Ecto neural progenitor cell (in vitro differentiated cells): Measurements from ENCODE around the gene RCOR2.

ENCODE experiments used
- DNase-seq: peaks from one replicate; pipeline ENCODE4 v3.0.0-alpha.2; 2018; ENCODE audit warnings: low spot score

The RCOR2 gene

DNA sequence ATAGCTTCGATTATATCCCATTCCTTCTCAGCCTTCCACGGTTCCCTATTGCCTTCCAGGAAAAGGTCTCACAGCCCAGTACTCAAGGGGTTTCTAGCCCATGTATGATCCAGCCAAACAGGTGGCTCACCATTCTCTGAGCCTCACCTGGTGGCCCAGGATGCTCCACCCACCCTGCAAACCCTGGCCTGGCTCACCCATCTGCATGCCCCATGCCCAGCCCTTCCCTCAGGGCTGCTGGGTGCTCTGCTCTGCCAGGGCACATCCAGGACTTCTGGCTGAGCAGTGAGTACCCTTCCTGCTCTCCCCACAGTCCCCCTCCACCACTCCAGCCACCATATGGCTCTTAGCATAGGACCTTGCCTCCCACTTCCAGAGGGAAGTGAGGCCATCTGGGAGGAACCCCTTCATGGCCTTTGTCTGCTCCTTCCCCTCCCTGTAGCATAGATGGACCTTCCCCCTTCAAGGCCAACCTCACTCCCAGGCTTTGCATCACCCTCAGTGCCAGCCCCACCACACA is 5.8 kb upstream of the RCOR2 start:
- no peak for DNase-seq

DNA sequence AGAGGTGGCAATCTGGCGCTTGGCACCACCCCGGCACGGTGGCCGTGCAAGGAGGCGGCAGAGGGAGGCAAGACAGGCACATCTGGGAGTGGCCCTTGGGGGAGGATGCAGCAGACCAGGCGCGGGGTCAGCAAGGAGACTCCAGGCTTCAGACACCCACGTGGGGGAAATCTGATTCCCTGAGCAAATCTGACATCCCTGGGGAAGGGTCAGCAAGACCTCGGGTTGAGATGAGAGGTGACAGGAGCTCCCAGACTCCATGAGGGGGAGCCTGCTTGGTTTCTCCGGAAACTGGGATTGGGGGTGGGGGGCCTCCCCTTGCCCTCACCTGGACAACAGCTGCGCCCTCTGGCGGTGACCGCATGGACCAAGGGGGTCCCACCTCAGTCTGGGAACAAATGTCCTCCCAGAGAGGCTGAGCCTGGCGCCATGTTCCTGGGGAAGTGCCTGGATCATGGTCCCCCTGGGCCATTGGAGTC is 4.0 kb upstream of the RCOR2 start:
- DNase-seq = peak; percentile 77

DNA sequence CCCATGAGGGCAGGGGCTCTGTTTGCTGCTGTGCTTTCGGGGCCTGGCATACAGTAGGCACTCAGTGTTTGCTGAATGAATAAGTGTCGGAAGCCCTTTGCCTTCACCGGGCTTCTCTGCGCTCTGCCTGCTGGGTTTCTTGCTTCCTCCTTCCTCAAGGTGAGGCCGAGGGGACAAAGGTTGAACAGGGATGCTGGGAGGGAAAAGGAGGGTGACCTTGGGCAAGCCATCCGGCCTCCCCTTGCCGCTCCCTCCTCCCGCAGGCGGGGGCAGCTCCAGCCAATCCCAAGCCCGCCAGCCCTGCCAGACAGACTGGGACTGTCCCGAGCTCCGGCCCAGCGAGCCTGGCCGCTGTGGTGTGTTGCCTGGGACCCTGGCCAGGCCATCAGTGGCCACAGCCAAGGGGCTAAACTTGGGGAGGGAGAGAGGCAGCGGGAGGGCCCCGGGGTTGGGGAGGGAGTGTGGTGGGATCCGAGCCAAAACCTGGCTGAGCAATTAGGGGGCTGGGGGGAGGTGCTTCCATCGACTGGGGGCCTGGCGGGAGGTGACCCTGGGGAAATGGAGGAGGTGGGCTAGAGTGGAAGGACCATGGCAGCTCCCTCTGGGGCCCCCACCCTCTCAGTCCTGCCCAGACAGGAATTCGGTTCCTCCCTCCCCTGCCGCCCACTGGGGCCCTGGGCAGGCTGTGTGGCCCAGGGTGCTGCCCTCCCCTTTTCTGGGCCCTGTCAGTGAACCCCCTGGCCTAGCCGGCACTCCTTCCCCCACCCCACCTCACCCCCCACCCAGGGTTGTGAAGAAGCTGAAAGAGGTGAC is 3.4 kb upstream of the RCOR2 start:
- DNase-seq = peak; percentile 81

- peak; percentile 91 for DNase-seq
Measured at GRCh38 chr11:63919267-63920125, 2.5 kb upstream of the RCOR2 start.

GRCh38 chr11:63918507-63919191 is 1.7 kb upstream of the RCOR2 start:
- peak; percentile 67 for DNase-seq

DNA sequence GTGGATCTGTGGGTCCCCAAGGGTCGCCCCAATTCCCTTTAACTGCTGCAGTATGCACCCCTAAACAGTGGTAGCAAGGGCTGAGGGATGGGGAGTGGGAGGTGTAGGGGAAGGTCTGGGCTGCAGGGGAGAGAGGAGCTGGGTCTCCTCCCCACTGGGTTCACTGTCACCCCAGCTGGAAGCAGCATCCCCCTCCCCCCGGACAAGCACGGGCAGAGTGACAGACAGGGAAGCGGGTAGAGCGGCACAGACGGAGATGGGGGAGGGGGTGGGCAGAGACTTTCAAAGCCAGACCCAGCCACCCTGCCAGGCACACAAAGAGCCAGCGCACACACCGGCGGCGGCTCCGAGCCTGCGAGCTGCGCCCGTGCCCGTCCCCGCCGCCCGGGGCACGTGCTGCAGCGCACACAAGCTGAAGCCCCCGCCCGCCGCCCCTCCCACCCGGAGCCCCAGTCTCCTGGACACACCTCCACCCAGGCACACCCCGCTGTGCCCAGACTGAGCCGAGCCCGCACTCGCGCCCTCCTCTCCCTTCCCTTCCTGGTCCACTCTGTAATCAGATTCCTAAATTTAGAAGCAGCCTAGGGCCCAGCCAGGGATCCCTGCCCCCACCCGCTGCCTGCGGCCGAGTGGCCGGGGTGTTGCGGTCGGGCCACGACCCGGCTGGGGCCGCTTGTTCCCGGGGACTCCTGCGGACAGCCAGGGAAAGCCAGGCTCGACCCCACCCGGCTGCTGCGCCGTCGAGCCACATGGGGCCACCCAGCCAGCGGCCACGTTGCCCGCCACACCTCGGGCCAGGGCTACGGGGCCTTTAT is 935 bp upstream of the RCOR2 start:
- DNase-seq = peak; percentile 90

- peak; percentile 92 for DNase-seq
Measured at GRCh38 chr11:63915961-63916836, 765 bp downstream of the RCOR2 start.

GRCh38 chr11:63914896-63915691 is 1.9 kb downstream of the RCOR2 start:
- DNase-seq = no peak

DNA sequence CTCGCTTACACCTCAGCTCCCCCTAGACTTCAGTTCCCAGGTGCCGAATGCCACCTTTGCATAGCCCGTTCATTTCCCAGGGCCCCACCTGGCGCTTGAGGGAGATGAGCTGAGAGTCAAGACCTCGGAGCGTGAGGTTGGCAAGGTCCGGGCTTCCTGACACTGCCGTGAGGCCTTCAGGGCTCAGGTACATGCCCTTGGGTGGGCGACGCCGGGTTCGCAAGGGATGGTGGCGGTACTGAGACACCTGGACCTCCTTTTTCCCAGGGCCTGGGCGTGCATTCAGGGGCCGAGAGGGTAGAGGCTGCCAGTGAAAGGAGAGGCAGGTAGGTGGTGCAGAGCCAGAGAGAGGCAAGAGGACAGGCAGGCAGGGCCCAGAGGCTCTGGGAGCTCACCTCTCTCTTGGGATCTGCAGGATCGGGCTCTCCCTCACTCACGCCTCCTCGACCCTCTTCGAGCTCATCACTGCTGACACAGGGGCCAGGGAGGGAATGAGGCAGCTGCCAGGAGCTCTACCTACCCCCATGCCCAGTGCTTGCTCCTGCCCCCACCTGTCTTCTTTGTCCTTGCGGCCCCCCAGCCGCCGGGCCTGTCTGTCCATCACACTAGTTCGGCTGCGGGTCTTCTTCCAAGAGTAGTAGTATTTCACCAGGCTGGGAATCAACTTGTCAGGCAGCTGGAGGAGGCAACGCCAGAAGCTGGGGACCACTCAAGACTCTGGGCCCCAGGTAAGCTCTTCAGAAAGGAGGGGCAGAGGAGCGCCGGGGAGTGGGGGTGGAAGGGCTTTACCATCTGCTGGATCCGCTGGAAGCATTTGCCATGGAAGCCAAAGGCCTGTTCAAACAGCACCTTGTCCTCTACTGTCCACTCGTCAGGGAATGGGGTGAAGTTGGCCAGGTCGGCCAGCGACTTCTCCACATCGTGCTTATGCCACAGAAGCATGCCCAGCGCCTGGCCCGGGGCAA is 2.8 kb downstream of the RCOR2 start:
- DNase-seq = no peak

GRCh38 chr11:63912678-63913077 is 4.3 kb downstream of the RCOR2 start:
- DNase-seq = no peak

DNA sequence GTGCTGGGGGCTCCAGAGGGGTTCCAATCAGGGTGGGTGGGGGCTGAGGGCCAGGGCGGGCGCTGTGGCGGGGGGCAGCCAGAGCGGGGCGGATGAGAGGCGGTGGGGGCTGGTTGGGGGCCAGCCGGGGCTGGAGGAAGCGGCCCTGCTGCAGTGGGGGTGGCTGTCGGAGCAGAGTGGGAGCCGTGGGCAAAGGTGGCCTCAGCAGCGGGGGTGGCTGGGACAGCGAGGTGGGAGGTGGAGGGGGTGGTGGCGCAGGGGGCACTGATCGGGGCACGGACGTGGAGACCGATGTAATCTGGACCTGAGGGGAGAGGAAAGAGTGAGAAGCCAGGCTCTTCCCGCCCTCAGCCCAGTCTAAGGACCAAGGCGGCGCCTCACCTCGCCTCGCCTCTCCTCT is 5.1 kb downstream of the RCOR2 start:
- no peak for DNase-seq

DNA sequence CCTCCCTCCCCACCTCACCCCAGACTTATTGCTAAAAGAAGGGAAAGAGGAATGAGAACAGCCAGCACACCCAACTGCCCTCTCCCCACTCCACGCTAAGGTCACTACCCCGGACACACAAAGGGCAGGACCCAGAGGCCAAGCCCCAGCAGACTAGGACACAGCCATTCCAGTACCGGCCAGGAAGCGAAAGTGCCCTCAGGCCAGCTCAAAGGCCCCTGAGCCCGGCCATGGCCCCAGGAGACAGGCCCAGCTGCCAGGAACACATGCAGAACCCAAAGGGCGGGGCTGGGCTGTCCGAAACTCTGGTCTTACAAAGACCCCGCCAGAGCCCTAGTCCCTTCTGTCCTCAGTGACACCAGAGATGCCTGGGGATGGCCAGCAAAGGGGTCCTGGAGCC is 5.5 kb downstream of the RCOR2 start:
- peak; percentile 71 for DNase-seq

- DNase-seq = peak; percentile 49
Measured at GRCh38 chr11:63910675-63911074, 6.3 kb downstream of the RCOR2 start.

DNA sequence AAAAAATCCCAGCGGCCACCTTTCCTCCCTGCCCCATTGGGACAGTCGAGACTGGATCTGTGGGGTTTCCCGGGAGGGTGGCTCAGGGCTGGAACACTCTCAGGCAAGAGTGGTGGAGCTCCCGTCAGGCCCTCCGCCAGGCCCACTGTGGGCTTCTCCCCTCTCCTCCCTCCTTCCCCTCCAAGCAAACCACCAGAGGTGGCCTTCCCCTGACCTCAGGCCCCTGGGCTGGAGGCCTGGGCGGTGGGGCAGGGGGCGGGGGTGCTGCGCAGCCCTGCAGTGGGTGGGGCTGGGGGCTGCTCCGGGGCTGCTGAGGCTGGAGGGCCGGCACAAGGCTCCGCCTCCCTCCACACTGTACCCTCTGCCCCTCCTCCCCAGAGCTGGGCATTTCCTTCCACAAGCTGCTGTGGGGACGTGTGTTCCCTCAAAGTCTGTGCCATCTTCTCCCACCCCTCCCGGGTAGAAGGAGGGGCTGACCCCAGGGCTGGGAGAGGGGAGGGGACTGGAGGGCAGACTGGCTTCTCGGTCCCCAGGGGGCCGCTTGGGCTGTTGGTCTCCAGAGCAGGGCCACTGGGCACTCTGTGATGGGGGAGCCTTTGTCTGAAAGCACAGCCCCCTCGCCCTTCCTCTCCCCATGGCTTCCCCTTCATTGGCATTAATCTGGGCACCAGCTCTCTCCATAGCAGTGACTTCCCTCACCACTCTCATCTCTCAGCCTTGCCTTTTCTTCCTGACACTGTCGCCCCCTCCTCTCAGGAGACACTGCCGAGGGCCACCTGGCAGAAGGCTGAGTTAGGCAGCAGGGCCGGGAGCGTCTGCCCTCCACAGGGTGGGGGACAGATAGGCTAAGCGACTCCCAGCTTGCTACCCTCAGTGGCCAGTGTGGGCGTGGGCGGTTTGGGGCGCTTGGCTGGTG is 7.1 kb downstream of the RCOR2 start:
- peak; percentile 77 for DNase-seq

DNA sequence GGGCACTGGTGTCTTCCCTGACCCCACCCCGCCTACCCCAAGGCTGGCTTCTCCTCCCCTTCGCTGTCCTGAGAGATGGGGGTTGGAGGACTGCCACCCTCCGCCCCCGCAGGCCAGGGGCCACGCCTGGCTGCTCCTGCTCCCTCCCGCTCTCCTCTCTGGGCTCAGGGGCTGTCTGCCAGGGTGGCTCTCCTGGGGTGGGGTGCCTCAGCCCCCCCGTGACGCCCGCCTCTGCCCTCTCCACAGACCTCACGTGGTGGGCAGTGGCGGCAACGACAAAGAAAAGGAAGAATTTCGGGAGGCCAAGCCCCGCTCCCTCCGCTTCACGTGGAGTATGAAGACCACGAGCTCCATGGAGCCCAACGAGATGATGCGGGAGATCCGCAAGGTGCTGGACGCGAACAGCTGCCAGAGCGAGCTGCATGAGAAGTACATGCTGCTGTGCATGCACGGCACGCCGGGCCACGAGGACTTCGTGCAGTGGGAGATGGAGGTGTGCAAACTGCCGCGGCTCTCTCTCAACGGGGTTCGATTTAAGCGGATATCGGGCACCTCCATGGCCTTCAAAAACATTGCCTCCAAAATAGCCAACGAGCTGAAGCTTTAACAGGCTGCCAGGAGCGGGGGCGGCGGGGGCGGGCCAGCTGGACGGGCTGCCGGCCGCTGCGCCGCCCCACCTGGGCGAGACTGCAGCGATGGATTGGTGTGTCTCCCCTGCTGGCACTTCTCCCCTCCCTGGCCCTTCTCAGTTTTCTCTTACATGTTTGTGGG is 8.1 kb downstream of the RCOR2 start:
- peak; percentile 47 for DNase-seq

- no peak for DNase-seq
Measured at GRCh38 chr11:63907808-63908530, 9.0 kb downstream of the RCOR2 start.
